Stimulated activated CD8-positive, alpha-beta memory T cell treated with anti-CD3 and anti-CD28 coated beads, Interleukin-12 subunit alpha, Interleukin-12 subunit beta, amount 100 ng/mL, for 4 hours (primary cell): ENCODE measurements around the gene CTTN.

Experiments used
- DNase-seq: peaks from one replicate; pipeline ENCODE4 v3.0.0-alpha.2; 2020; ENCODE audit warnings: low read depth

The CTTN gene

DNA sequence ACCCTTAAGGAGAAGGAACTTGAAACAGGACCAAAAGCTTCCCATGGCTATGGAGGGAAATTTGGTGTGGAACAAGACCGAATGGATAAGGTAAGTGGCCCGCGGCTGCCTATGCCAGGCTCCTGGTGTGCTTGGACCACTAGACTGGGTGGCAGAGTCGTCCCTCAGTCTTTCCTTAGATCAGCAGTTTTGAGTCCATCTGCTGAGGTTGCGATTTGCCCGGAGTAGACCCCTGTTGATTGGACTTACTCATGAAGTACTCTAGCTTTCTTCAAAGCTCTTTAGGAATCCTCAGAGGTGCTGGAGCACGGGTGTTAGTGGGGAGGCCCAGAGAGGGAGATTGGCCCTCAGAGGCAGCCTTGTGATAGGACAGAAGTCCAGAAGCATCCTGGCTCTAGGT, 11.5 kb downstream of the CTTN start:
- DNase-seq, result no peak

DNA sequence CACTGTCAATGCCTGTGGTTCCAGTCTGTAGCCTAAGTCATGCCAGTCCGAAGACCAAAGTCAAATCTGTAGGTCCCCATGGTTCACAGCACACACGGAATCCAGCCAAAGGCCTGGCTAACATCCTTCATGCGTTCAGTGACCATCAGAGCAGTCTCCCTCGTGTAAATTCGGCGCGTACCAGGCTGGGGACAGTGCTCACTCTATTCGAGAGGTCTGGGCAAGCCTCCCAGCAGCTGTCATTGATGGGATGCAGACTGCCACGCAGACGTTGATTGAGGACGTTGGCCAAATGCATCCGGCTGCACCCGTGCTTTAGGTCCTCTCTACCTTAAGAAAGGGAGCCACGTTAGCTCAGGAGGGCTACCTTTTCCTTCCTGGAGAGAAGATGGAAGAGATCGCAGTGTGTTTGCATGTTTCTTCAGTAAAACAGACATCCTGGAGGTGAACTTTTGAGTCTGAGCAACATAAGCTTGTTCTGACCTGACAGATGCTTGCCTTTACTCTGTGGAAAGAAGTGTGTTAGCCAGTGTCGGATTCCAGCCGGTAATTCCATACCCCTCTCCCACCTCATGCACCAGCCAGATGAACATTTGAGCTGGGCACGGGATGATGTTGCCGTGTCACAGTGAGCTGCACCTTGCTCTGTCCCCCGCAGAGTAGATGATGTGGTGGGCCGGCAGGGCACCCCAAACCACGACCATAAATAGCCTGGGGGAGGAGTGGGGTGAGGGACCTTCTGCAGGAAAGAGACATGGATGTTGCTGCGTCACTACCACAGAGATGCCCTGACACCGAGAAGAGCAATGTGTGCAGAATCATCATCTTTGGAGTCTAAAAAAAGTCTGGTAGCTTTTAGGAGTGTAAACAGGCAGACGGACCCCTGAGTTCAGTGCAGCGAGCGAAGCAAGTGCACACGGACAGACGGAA, 12.2 kb downstream of the CTTN start:
- no peak for DNase-seq

DNA sequence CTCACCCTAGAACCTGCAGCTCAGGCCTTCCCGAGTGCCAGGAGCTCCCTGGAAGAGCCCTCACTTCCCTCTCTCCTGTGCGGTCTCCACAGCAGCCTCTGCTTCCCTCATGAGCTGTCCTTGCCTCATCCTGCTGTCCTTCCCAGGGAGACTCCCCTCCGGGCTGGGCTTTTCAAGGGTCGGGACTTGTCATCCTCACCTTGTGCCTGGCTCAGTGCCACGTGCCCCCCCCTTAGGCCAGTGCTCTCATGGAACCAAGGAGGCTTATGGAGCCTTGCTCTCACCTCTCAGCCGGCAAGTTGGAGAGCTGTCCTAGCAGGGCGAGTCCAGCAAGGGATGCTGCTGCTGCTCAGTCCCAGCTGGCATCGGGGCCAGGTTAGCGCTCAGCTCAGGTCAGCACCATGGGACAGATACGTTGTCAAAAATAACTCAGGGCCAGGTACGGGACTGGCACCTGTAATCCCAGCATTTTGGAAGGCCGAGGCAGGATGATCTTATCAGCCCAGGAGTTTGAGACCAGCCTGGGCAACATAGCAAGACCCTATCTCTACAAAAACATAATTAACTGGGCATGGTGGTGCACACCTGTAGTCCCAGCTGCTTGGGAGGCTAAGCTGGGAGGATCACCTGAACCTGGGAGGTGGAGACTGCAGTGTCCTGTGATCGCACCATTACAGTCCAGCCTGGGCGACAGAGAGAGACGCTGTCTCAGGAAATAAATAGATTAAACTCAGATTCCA, 13.6 kb downstream of the CTTN start:
- no peak for DNase-seq

DNA sequence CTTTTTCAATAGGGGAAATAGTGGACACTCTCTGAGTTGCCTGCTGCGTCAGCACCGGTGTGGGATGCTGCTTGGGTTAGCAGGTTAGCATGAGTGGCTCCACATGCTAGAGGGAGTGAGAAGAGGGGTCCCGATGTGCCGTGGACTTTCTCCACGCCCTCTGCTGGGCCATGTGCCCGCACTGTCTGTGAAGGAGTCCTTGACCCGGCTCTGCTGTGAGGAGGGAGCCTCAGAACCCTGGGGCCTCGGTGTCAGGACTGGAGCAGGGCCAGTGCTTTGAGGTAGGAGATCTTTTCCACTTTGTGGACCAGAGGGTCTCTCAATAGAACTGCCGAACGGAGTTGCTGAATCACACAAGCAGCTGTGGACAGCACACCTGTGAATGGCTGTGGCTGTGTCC, 14.8 kb downstream of the CTTN start:
- DNase-seq, result no peak

DNA sequence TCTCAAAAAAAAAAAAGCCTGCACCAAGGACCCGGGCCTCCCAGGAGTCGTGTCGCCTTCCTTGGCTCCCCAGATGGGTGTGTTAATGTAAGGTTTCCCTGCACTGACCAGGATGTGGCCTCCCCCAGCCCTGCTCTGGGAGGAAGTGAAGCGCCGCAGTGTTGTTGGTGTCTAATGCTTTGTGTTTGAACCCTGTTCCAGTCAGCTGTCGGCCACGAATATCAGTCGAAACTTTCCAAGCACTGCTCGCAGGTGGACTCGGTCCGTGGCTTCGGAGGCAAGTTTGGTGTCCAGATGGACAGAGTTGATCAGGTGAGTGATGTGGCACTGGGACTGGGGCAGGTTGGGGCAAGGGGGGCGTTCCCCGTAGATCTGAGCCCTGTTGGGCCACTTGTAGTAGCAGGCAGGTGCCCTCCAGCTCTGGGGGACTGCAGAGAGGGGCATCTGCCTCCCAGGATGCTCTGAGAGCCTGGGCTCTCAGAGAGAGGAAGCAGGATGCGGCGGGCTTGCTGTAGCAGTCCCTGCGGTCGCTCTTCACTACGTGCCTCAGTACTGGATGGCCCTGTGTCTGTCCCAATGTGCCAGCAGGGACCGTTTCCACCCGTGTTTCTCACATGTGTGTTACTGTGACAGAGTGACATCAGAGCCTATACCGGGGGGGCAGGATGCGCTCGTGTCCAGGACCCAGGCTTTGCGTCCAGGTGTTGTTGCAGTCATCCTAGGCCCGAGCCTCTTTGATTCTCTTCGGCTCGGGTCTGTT, 16.2 kb downstream of the CTTN start:
- no peak for DNase-seq

DNA sequence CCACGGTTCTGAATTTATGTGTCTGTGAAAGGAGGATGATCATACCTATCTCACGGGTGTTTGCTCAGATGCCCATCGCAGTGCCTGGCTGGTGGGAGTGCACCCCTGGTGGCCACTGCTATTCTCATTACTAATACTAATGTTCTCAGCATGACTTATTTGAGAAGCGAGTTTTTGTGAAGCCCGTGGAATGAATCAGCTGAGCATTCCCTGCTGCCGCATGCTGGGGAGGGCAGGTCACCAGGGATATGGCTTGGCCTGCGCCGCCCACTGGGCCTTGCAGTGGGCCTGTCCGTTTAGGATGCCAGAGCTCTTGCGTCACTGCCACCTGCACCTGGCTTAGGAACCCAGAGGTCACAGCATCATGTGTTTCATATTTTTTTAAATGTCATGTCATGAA, 16.9 kb downstream of the CTTN start:
- DNase-seq, result no peak

DNA sequence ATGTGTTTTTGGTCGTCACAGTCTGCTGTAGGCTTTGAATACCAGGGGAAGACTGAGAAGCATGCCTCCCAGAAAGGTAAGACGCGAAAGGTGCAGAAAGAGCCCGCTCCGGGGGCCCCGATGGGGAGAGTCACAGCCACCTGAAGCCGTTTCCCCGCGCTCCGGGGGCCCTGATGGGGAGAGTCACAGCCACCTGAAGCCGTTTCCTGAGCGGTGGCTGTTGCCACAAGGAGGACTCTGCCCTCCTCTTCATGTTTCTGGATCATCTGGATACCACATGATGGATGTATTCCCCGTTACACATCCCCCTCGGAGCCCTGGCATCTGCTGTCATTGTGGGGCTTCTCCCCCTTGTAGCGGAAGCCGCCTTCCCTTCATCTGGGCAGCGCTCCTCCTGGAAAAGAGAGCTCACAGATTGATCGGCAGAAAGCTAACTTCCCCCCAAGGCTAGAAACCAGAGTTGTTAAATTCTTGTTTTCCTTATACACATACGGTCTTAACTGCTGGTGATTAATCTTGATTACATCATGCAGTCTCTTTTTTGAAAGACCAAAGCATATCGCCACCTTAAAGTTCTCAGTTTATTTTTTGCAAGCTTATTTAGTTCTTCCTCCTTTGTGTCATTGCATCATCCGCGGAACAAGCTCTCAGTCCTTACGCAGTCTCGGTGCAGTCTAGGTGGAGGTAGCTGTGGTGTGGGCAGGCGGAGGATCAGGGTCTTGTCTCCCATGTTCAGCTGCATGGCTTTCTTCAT, 17.5 kb downstream of the CTTN start:
- no peak for DNase-seq

DNA sequence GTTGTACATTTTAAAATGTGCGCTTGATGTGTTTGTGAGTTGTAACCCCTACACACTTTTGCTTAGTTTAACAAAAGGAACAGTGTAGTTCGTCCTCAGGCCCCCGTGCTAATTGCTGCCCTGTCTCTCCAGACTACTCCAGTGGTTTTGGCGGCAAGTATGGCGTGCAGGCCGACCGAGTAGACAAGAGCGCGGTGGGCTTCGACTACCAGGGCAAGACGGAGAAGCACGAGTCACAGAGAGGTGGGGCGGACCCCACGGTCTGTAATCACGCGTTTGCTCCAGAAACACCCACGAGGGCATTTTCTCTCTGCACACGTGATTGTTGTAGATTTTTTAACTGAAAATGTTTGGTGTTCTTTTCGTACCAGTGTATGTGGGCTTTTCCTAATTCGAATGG, 18.6 kb downstream of the CTTN start:
- no peak for DNase-seq

DNA sequence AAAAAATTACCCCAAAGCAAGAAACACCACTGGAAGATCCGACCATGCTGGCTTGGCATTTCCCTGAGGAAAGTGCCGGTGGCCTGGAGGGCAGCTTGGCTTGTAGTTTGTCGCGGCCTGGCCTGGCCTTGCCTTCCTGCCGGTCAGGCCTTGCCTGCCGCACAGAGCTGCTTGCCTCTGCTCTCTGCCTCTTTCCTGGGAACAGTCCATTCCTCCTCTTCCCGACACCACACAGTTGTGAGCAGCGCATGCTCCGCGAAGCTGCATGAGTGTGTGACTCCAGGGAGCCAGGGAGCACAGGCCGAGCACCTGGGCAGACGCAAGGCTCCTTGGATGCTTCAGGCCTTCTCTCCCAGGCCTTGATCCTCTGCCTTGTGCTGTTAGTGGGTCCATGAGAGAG, 19.8 kb downstream of the CTTN start:
- DNase-seq, result no peak

DNA sequence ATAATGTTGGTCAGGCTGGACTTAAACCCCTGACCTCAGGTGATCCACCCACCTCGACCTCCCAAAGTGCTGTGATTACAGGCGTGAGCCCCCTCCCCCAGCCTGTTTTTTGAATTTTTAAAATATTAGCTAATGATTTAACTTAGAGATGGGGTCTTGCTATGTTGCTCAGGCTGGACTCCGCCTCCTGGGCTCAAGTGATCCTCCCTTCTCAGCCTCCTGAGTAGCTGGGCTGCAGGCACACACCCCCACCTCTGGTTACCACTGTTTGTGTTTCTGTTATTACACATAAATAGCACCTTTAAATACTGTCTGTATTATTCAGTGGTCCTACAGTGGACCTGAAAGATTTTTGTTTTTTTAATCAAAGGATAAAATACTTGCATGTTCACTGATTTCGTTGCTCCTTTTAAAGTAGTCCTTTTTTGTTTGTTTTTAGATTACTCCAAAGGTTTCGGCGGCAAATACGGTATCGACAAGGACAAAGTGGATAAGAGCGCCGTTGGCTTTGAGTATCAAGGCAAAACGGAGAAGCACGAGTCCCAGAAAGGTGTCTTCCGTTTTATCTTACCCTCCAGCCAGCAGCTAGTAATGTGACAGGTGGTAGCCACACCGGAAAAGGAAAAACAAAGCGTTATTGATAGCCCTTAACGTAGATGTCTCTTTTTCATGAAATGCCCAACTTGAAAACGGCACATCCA, 21.1 kb downstream of the CTTN start:
- no peak for DNase-seq

DNA sequence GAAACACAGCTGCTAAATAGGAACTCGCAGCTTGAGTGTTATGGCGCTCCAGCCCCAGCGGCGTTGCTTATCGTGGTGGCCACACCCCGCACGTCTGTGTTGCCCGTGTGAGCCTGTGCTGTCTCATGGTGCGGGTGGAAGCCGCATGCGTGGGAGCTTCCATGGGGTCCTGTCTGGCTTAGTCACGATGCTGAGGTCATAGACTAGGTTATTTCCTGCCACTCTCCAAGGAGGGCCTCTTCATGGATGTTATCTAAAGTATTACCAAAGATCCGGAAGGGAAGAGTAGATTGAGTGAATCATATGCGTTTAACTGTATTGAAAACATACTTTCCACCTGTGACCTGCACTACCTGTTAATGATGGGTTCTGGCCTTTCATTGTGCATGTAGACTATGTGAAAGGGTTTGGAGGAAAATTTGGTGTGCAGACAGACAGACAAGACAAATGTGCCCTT, 21.7 kb downstream of the CTTN start:
- DNase-seq, result no peak

DNA sequence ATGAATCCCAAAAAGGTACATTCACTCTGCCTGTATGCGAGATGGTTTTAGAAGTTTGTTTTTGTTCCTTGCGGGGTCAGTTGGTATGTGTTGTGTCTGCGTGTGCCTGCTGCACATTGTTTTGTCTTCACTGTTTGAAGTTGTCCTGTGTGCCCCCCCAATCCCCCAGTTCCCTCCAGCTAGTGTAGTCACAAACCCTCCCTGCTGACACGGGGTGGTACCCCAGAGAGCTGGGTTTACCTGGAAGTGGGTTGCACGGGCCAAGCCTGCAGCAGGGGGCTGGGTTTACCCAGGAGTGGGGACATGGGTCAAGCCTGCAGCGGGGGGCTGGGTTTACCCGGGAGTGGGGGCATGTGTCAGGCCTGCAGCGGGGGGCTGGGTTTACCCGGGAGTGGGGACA, 22.2 kb downstream of the CTTN start:
- no peak for DNase-seq

DNA sequence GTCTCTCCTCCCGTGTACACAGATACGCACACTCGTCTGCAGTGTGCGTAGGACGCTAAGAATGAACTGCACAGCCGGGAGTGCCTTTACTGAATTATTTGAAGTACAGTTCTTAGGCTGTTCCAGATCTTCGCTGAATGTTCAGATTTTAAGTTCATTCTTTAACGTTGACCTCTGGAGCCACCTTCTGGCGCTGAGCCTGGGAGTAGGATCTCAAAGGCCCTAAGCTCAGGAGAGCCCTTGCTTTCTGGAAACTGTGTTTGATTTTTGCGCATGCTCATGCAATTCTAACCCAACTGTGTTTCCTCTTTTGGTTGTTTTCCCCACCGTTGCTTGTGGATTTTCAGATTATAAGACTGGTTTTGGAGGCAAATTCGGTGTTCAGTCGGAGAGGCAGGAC, 22.8 kb downstream of the CTTN start:
- DNase-seq, result no peak

DNA sequence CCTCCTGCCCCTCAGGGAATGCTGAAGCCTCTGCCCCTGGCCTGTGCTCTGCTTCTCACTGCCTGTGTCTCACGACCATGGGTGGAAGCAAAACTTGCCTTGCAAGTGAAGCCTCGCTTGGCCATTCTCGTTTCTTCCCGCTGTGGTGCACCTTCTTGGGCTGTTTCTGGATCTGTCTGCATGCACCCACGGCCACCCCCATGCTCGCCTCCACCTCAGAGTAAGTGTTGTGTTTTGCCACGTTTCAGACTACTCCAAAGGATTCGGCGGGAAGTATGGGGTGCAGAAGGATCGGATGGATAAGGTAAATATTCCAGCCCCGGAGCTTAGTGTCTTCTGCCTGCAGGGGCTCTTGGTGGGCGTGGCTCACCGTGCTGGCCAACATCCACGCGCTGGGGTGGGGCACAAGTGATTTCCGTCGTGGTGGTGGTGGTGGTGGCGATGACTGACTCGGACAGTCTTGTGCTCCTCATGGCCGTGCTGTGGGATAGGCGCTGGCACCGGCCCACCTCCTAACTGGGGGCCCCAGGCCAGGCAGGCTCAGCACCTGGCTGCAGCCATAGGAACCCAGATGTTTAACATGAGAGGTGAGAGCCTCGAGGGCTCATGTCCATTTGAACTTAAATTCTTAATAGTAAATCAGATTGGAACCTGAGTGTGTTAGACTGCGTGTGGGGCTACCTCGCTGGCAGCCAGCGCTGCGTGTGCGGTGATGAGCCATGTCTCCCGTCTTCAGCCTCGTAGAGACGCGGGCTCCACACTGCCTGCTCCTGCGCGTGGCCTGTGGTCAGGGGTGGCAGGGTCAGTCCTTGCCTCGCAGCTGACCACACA, 24.6 kb downstream of the CTTN start:
- no peak for DNase-seq

DNA sequence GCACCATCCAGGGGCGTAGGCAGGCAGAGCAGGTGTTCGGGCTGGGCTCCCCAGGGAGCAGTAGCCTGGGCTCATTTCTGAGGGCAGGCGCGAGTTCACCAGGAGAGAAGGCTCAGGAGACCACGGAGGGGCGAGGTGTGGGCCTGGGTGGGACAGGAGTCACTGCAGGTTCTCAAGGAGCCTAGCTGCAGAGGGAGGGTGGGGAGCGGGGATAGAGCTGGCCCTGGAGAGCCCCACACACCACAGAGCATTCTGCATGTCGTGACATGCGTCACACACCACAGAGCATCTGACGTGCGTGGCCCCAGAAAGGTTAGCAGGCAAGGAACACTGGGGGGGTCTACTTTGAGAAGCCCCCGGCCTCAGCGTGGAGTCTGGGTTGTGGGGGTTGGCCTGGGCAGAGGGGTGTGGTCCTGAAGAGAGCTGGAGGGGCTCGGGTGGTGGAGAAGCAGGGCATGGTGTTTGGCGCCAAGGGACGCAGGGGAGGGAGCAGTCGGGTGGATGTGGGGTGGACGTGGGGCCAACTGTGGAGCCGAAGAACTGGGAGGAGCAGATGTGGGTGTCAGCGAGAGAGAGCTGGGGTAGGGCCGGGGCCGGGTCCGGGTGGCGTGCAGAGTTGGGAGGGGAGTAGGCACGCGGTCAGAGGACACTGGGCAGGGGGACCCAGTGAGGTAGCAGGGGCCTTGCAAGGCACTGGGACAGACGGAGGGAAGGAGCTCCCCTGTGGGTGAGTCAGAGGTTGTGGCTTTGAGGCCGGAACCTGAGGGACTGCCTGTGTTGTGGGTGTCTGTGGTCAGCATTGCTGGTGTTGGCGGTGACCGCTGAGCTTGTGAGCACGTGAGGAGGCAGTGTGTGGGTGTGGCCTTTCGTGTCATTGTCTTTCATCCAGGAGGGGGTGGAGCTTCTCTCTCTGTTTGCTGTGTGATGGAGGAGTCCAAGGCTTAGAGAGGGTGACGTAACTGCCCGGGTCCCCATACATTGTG, 25.5 kb downstream of the CTTN start:
- DNase-seq, result peak; percentile 29

DNA sequence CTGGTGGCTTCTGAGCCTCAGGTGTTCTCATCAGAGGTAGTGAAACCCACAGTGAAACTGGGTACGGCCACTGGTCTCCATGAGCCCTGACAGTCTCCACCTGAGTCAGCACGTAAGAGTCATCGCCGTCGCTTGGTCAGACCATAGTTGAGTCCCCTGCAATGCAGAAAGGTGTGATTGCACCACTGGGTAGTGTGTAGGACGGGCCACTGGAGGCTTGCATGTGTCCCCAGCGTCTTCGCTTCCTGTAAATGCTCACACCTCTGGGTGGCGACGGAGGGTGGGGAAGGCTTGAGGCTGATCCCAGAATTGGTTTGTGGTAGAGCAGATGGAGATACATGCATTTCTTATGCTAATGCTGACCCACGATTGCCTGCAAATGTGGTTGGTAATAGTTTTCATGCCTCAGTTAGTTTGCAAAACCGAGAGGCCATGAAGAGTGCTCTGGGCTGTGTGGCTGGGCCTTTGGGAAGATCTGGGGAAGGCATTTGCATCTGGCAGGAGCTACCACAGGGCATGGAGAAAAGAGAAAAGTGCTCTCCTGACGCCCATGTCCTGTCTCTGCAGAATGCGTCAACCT, 26.5 kb downstream of the CTTN start:
- no peak for DNase-seq

DNA sequence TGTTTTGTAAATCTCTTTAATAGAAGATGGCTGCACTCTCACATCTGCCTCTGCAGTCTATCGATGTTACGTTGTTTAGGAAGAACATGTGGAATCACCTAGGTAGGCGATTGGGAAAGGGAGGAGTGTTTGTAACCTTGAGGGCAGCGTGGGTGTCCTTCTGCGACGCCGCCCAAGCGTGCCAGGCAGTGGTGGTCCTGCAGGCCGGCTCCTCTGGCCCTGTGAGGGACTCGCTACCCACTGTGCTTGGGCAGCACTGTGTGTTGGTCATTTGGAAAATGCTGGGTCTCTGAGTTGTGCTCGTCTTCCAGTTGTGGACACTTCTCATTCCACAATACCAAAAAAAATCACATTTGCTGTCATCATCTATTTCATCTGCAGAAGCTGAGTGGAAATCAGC, 29.1 kb downstream of the CTTN start:
- DNase-seq, result no peak

DNA sequence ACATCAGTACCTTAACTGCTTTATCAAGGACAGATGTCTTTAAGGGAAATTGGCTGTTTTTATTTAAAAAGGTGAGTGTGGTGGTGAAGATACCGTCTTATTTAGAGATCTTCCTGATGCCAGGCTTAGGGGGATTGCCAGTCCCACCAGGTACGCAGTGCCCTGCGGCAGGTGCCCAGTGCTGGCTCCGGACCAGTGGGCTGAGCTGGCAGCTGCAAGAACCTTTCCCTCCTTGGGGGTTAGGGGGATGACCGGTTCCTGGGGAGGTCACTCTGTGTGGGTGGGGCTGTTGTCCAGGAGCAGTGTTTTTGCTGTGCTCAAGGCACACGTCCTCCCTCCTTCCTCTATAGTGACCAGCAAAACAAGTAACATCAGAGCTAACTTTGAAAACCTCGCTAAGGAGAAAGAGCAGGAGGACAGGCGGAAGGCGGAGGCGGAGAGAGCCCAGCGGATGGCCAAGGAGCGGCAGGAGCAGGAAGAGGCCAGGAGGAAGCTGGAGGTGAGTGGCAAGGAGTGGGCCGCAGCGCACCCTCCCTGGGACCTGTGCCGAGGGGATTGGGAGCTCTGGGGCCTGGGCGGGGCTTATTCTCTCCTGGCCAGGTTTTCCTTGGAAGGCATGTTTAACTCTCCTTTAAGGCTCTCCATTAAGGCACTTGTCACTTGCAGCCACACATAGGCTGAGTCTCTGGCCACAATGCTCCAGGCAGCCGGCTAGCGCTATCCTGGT, 30.5 kb downstream of the CTTN start:
- no peak for DNase-seq
